ENCODE data around the gene TMTC2.
"Not testable (repeated sequence)": the region's sequence is repeated elsewhere in the genome, so short reads cannot be mapped to it uniquely, and the experiment has no call there.

The TMTC2 gene

DNA sequence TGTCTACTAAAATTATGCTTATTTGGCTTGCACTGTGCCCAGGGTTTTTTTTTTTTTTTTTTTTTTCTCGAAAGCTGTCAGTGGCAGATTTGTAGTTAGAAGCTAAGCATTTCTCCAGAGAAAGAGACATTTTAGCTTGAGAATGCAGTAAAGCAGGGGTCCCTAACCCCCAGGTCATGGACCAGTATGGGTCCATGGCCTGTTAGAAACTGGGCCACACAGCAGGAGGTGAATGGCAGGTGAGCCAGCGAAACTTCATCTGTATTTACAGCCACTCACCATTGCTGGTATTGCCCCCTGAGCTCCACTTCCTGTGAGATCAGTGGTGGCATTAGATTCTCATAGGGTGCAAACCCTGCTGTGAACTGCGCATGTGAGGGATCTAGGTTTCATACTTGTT is 73.7 kb downstream of the TMTC2 start:
- H3K4me1 ChIP-seq (ENCODE audit: insufficient read depth, insufficient read length) = no peaks in the 10 kb centered on the region
- DNase-seq (ENCODE audit: low read depth, low spot score) = no peak

GRCh38 chr12:82765206-82765605 is 78.5 kb downstream of the TMTC2 start:
- not testable (repeated sequence) for H3K9me3 ChIP-seq (ENCODE audit: insufficient read depth, low read length); H3K4me3 ChIP-seq (ENCODE audit: insufficient read length, low read depth); H3K36me3 ChIP-seq (ENCODE audit: insufficient read depth, insufficient read length, low read length); H3K27me3 ChIP-seq (ENCODE audit: insufficient read depth, insufficient read length); H3K9ac ChIP-seq (ENCODE audit: insufficient read length, low read depth); DNase-seq (ENCODE audit: low read depth, low spot score); H3K4me1 ChIP-seq (ENCODE audit: insufficient read depth, insufficient read length)

More for the DNA sequence above, 73.7 kb downstream of the TMTC2 start:
- H3K27me3 ChIP-seq (ENCODE audit: insufficient read depth, insufficient read length) = no peaks in the 10 kb centered on the region
- H3K9ac ChIP-seq (ENCODE audit: insufficient read length, low read depth) = no peak overlapping the region
- H3K4me3 ChIP-seq (ENCODE audit: insufficient read length, low read depth) = no peak overlapping the region
- H3K36me3 ChIP-seq (ENCODE audit: insufficient read depth, insufficient read length, low read length) = no peaks in the 10 kb centered on the region
- TF ChIP-seq YY1 (IDR thresholded peaks at IDR 0.05; ENCODE audit: insufficient read depth, insufficient read length) (no peak), SUZ12 (IDR thresholded peaks at IDR 0.05; ENCODE audit: extremely low read depth, insufficient read depth, insufficient read length) (no peak)
- no peaks in the 10 kb centered on the region for H3K9me3 ChIP-seq (ENCODE audit: insufficient read depth, low read length)

DNA sequence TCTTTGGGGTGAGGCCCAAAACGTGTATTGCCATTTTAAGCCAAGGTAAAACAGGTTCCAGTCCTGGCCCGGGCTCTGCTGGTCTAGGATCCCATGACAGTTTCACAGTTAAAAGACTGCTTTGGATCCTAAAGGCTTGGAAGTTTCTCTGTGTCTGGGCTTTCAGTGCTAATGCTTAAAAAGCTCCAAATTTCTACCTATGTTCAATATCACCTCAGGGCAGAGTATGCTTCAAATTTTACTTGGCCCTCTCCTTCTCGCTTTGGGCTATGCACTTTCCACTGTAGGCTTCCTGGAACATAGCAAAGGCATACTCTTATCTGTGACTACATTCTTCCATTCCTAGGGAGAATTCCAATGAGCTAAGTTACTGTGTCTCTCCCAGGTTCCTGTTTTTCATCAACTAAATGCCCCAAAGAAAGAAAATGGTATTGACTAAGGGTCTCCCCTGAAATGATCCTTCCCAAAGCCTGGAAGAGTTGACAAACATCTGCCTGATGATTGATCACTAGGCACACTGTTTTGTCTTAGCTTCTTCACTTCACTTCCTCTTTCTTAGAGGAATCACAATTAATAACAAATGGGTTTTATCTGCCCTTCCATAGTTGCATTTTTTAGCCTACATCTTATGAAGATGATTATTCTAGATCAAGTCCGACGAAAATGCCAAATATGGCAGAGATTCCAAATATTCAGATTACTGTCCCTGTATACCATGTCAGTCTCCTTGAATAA is 79.4 kb downstream of the TMTC2 start:
- TF ChIP-seq YY1 (IDR thresholded peaks at IDR 0.05; ENCODE audit: insufficient read depth, insufficient read length) (no peak), ZNF274 (IDR thresholded peaks at IDR 0.05; ENCODE audit: low read depth, low read length) (no peak), SUZ12 (IDR thresholded peaks at IDR 0.05; ENCODE audit: extremely low read depth, insufficient read depth, insufficient read length) (no peak)
- Histone ChIP-seq H3K9me3 (ENCODE audit: insufficient read depth, low read length) (no peaks in the 10 kb centered on the region), H3K9ac (ENCODE audit: insufficient read length, low read depth) (no peak overlapping the region), H3K27me3 (ENCODE audit: insufficient read depth, insufficient read length) (no peaks in the 10 kb centered on the region), H3K36me3 (ENCODE audit: insufficient read depth, insufficient read length, low read length) (no peaks in the 10 kb centered on the region), H3K4me1 (ENCODE audit: insufficient read depth, insufficient read length) (no peaks in the 10 kb centered on the region), H3K4me3 (ENCODE audit: insufficient read length, low read depth) (no peak overlapping the region)
- DNase-seq (ENCODE audit: low read depth, low spot score) = no peak

DNA sequence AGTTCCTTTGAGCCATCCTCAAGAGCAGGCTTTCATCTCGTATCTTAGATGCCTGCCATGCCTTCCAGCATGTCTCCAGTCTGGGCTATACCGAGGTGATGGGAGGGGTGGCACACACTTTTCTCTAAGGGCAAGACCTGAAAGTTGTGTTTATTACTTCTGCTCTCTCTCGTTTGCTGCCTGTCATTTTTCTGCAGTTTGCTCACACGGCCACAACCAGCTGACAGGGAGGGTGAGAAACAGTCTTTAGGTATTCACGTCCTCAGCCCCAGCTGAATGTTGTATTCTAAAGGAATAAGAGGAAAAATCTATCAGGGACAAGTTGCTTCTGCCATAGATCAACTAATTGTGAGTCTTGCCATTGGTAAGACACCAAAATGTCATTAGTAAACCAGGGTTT is 88.0 kb downstream of the TMTC2 start:
- DNase-seq (ENCODE audit: low read depth, low spot score) = no peak
- Histone ChIP-seq H3K4me1 (ENCODE audit: insufficient read depth, insufficient read length) (no peaks in the 10 kb centered on the region), H3K27me3 (ENCODE audit: insufficient read depth, insufficient read length) (no peaks in the 10 kb centered on the region), H3K4me3 (ENCODE audit: insufficient read length, low read depth) (no peak overlapping the region), H3K36me3 (ENCODE audit: insufficient read depth, insufficient read length, low read length) (no peaks in the 10 kb centered on the region), H3K9me3 (ENCODE audit: insufficient read depth, low read length) (no peaks in the 10 kb centered on the region), H3K9ac (ENCODE audit: insufficient read length, low read depth) (no peak overlapping the region)
- TF ChIP-seq ZNF274 (IDR thresholded peaks at IDR 0.05; ENCODE audit: low read depth, low read length) (no peak), SUZ12 (IDR thresholded peaks at IDR 0.05; ENCODE audit: extremely low read depth, insufficient read depth, insufficient read length) (no peak), YY1 (IDR thresholded peaks at IDR 0.05; ENCODE audit: insufficient read depth, insufficient read length) (no peak)

- H3K36me3 ChIP-seq (ENCODE audit: insufficient read depth, insufficient read length, low read length) = no peaks in the 10 kb centered on the region
- DNase-seq (ENCODE audit: low read depth, low spot score) = no peak
- H3K9ac ChIP-seq (ENCODE audit: insufficient read length, low read depth) = no peak overlapping the region
- H3K4me3 ChIP-seq (ENCODE audit: insufficient read length, low read depth) = no peak overlapping the region
- H3K27me3 ChIP-seq (ENCODE audit: insufficient read depth, insufficient read length) = no peaks in the 10 kb centered on the region
- H3K9me3 ChIP-seq (ENCODE audit: insufficient read depth, low read length) = no peaks in the 10 kb centered on the region
- TF ChIP-seq SUZ12 (IDR thresholded peaks at IDR 0.05; ENCODE audit: extremely low read depth, insufficient read depth, insufficient read length) = no peak
- no peak for TF ChIP-seq YY1 (IDR thresholded peaks at IDR 0.05; ENCODE audit: insufficient read depth, insufficient read length)
- TF ChIP-seq ZNF274 (IDR thresholded peaks at IDR 0.05; ENCODE audit: low read depth, low read length) = no peak
- no peaks in the 10 kb centered on the region for H3K4me1 ChIP-seq (ENCODE audit: insufficient read depth, insufficient read length)
These were observed 93.8 kb downstream of the TMTC2 start for GRCh38 chr12:82780517-82780916.

DNA sequence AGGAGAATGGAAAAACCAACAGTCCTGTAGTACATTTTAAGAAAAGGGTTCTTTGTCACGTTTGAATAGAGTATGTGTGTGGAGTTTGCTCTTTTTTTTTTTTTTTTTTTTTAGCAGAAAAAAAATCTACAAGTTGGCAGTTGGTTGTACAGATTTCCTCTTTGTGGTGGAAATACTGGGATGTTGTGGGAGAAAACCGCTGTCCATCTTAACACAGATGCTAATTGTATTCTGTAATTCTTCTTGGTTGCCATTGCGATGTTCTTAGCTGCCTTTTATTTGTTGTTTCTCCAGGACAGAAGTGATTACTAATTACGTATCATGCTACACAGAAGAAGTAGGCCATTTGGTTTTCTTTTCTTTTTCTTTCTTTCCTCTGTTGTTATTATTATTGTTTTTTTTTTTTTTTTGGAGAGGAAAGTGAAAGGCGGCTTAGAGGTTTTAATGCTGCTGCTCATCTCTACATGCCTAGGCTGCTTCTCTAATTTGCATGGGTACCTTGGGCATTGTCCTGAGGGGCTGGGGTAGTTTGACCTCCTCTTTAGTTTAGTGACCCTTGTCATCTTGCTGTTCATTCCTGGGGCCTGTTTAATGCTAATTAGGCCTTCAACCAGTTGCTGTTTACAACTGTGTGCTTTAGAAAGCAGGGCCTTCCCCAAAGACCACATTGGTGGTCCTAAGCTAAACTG is 94.7 kb downstream of the TMTC2 start:
- Histone ChIP-seq H3K4me3 (ENCODE audit: insufficient read length, low read depth) (no peak overlapping the region), H3K4me1 (ENCODE audit: insufficient read depth, insufficient read length) (no peaks in the 10 kb centered on the region), H3K9me3 (ENCODE audit: insufficient read depth, low read length) (no peaks in the 10 kb centered on the region), H3K27me3 (ENCODE audit: insufficient read depth, insufficient read length) (no peaks in the 10 kb centered on the region), H3K9ac (ENCODE audit: insufficient read length, low read depth) (no peak overlapping the region), H3K36me3 (ENCODE audit: insufficient read depth, insufficient read length, low read length) (no peaks in the 10 kb centered on the region)
- no peak for TF ChIP-seq SUZ12 (IDR thresholded peaks at IDR 0.05; ENCODE audit: extremely low read depth, insufficient read depth, insufficient read length)
- no peak for TF ChIP-seq ZNF274 (IDR thresholded peaks at IDR 0.05; ENCODE audit: low read depth, low read length)
- TF ChIP-seq YY1 (IDR thresholded peaks at IDR 0.05; ENCODE audit: insufficient read depth, insufficient read length) = no peak
- peak; percentile 63 for DNase-seq (ENCODE audit: low read depth, low spot score)

DNA sequence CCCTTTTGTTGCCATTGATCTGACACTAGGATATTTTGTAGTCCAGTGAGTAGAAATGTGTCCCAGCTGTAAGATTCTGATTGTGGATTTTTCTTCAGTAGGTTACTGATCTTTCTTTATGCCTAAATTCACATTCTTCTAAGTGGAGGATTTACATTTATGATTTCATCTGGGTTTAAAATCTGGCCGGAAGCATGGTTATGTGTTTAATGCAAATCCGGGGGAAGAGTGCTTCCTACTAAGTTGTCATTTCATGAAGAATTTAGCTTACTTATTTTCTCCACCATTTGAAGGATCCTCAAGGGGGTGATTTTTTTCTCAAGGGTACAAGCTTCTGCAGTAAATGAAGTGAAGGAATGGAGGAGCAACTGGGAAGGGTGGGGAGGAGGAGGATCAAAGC is 96.7 kb downstream of the TMTC2 start:
- no peak overlapping the region for H3K9ac ChIP-seq (ENCODE audit: insufficient read length, low read depth)
- H3K36me3 ChIP-seq (ENCODE audit: insufficient read depth, insufficient read length, low read length) = no peaks in the 10 kb centered on the region
- no peak for TF ChIP-seq YY1 (IDR thresholded peaks at IDR 0.05; ENCODE audit: insufficient read depth, insufficient read length)
- TF ChIP-seq ZNF274 (IDR thresholded peaks at IDR 0.05; ENCODE audit: low read depth, low read length) = no peak
- TF ChIP-seq SUZ12 (IDR thresholded peaks at IDR 0.05; ENCODE audit: extremely low read depth, insufficient read depth, insufficient read length) = no peak
- no peaks in the 10 kb centered on the region for H3K9me3 ChIP-seq (ENCODE audit: insufficient read depth, low read length)
- no peak for DNase-seq (ENCODE audit: low read depth, low spot score)
- H3K4me1 ChIP-seq (ENCODE audit: insufficient read depth, insufficient read length) = no peaks in the 10 kb centered on the region
- H3K4me3 ChIP-seq (ENCODE audit: insufficient read length, low read depth) = no peak overlapping the region
- H3K27me3 ChIP-seq (ENCODE audit: insufficient read depth, insufficient read length) = no peaks in the 10 kb centered on the region
